H9 (cell line): ENCODE measurements around the gene FAAP100. TPM values are rescaled to one million over a fixed set of nuclear protein-coding genes. Genes with fewer than 3 reads are reported as not detected.

Source experiments
- DNase-seq: peaks from one replicate; pipeline ENCODE4 v3.0.0-alpha.2; 2017
- H2AFZ ChIP-seq: one replicate; pipeline ENCODE4 v1.6.1; 2013; ENCODE audit warnings: mild to moderate bottlenecking, low read length, control low read depth, moderate library complexity
- H2AK5ac ChIP-seq: 2 replicates; pipeline ENCODE4 v1.6.1; 2013; ENCODE audit warnings: low read length, control low read depth, mixed read lengths; ENCODE audit not compliant: insufficient read length
- H2BK120ac ChIP-seq: one replicate; pipeline ENCODE4 v1.6.1; 2013; ENCODE audit warnings: low read depth, mild to moderate bottlenecking, low read length, control low read depth, inconsistent platforms; ENCODE audit not compliant: poor library complexity, severe bottlenecking
- H2BK12ac ChIP-seq: 2 replicates; pipeline ENCODE4 v1.6.1; 2013; ENCODE audit warnings: low read length, control low read depth, mixed read lengths, low read depth; ENCODE audit not compliant: insufficient read length
- H2BK15ac ChIP-seq: 2 replicates; pipeline ENCODE4 v1.6.1; 2013; ENCODE audit warnings: low read depth, low read length, control low read depth
- H2BK20ac ChIP-seq: one replicate; pipeline ENCODE4 v1.6.1; 2013; ENCODE audit warnings: low read depth, mild to moderate bottlenecking, low read length, control low read depth, inconsistent platforms; ENCODE audit not compliant: poor library complexity, severe bottlenecking
- H2BK5ac ChIP-seq: 2 replicates; pipeline ENCODE4 v1.6.1; 2013; ENCODE audit warnings: low read length, control low read depth, mixed read lengths; ENCODE audit not compliant: insufficient read length
- H3K14ac ChIP-seq: 2 replicates; pipeline ENCODE4 v1.6.1; 2013; ENCODE audit warnings: low read length, control low read depth; ENCODE audit not compliant: insufficient read depth
- H3K18ac ChIP-seq: 2 replicates; pipeline ENCODE4 v1.6.1; 2013; ENCODE audit warnings: low read depth, mild to moderate bottlenecking, mixed read lengths, low read length, control low read depth; ENCODE audit not compliant: insufficient read length
- H3K23ac ChIP-seq: 2 replicates; pipeline ENCODE4 v1.6.1; 2013; ENCODE audit warnings: low read length, control low read depth, mixed read lengths, low read depth; ENCODE audit not compliant: insufficient read length
- H3K23me2 ChIP-seq: 2 replicates; pipeline ENCODE4 v1.6.1; 2013; ENCODE audit warnings: low read depth, mild to moderate bottlenecking, mixed read lengths, low read length, control low read depth; ENCODE audit not compliant: insufficient read length, poor library complexity, severe bottlenecking
- H3K27ac ChIP-seq: 2 replicates; pipeline ENCODE4 v1.5.1; 2013; ENCODE audit warnings: low read length, control low read depth, mixed read lengths, low read depth; ENCODE audit not compliant: insufficient read length
- H3K27me3 ChIP-seq: 2 replicates; pipeline ENCODE4 v1.6.1; 2013; ENCODE audit warnings: low read length, control low read depth, inconsistent platforms; ENCODE audit not compliant: insufficient read depth
- H3K4ac ChIP-seq: 2 replicates; pipeline ENCODE4 v1.6.1; 2013; ENCODE audit warnings: low read depth, mild to moderate bottlenecking, control low read depth, inconsistent platforms, low read length, moderate library complexity
- H3K4me1 ChIP-seq: 2 replicates; pipeline ENCODE4 v1.6.1; 2013; ENCODE audit warnings: low read length, control low read depth, inconsistent platforms; ENCODE audit not compliant: insufficient read depth
- H3K4me2 ChIP-seq: 2 replicates; pipeline ENCODE4 v1.6.1; 2013; ENCODE audit warnings: low read length, control low read depth, mixed read lengths; ENCODE audit not compliant: insufficient read length, insufficient read depth
- H3K56ac ChIP-seq: 2 replicates; pipeline ENCODE4 v1.6.1; 2013; ENCODE audit warnings: low read depth, mild to moderate bottlenecking, mixed read lengths, low read length, control low read depth; ENCODE audit not compliant: insufficient read length
- H3K79me1 ChIP-seq: 2 replicates; pipeline ENCODE4 v1.6.1; 2013; ENCODE audit warnings: low read depth, mild to moderate bottlenecking, moderate library complexity, low read length, control low read depth, inconsistent platforms; ENCODE audit not compliant: insufficient read depth, poor library complexity, severe bottlenecking
- H3K79me2 ChIP-seq: 2 replicates; pipeline ENCODE4 v1.6.1; 2013; ENCODE audit warnings: low read length, control low read depth, inconsistent platforms; ENCODE audit not compliant: insufficient read depth
- H3K9ac ChIP-seq: 2 replicates; pipeline ENCODE4 v1.6.1; 2013; ENCODE audit warnings: low read length, control low read depth, mixed read lengths; ENCODE audit not compliant: insufficient read length; ENCODE audit errors: extremely low read depth
- H3K9me3 ChIP-seq: one replicate; pipeline ENCODE4 v1.6.1; 2013; ENCODE audit warnings: low read depth, low read length, inconsistent platforms; ENCODE audit not compliant: control insufficient read depth
- H3T11ph ChIP-seq: one replicate; pipeline ENCODE4 v1.6.1; 2013; ENCODE audit warnings: mild to moderate bottlenecking, low read length, control low read depth, inconsistent platforms
- H4K20me1 ChIP-seq: one replicate; pipeline ENCODE4 v1.6.1; 2013; ENCODE audit not compliant: control insufficient read depth, insufficient read length, insufficient read depth
- H4K5ac ChIP-seq: 2 replicates; pipeline ENCODE4 v1.6.1; 2013; ENCODE audit warnings: low read depth, mild to moderate bottlenecking, mixed read lengths, low read length, control low read depth; ENCODE audit not compliant: insufficient read length
- H4K8ac ChIP-seq: replicated peaks from 2 replicates; pipeline ENCODE4 v1.6.1; 2013; ENCODE audit warnings: low read length, control low read depth, mixed read lengths, low read depth; ENCODE audit not compliant: insufficient read length
- H4K91ac ChIP-seq: 2 replicates; pipeline ENCODE4 v1.6.1; 2013; ENCODE audit warnings: low read depth, mild to moderate bottlenecking, moderate library complexity, mixed read lengths, low read length, control low read depth; ENCODE audit not compliant: insufficient read length
- H3K27ac Mint-ChIP-seq, 3 experiments: 2 replicates in 2 of 3; 3 replicates in 1 of 3; pipeline ENCODE4 v1.8.0; 2020 to 2021; ENCODE audit warnings: mixed read lengths in 3 of 3, mild to moderate bottlenecking in 1 of 3, moderate library complexity in 1 of 3
- H3K27me3 Mint-ChIP-seq: 2 replicates; pipeline ENCODE4 v1.8.0; 2021; ENCODE audit warnings: low read depth, mild to moderate bottlenecking, moderate library complexity, mixed read lengths
- H3K36me3 Mint-ChIP-seq, 3 experiments: 2 replicates in 2 of 3; 3 replicates in 1 of 3; pipeline ENCODE4 v1.8.0; 2020 to 2021; ENCODE audit warnings: low read depth in 3 of 3, mixed read lengths in 3 of 3; ENCODE audit not compliant: insufficient read depth in 1 of 3
- H3K4me1 Mint-ChIP-seq, 2 experiments: 2 replicates each; pipeline ENCODE4 v1.8.0; 2020; ENCODE audit warnings: mixed read lengths in 2 of 2
- H3K4me3 Mint-ChIP-seq, 2 experiments: 2 replicates in 1 of 2; 3 replicates in 1 of 2; pipeline ENCODE4 v1.8.0; 2020 to 2021; ENCODE audit warnings: mild to moderate bottlenecking in 2 of 2, mixed read lengths in 2 of 2, moderate library complexity in 1 of 2
- H3K9me3 Mint-ChIP-seq, 2 experiments: 2 replicates in 1 of 2; 3 replicates in 1 of 2; pipeline ENCODE4 v1.8.0; 2020; ENCODE audit warnings: mild to moderate bottlenecking in 2 of 2, mixed read lengths in 2 of 2, moderate library complexity in 1 of 2
- CTCF ChIP-seq: fragments of 200-600 bp; sonication (generic); conservative IDR thresholded peaks from 3 replicates; pipeline ENCODE4 v1.8.0; 2021; ENCODE audit warnings: antibody characterized with exemption, mild to moderate bottlenecking
- WGBS: extraction: QIAGEN DNeasy Blood & Tissue Kit; methylation state at CpG from one replicate; pipeline ENCODE4 v1.1.7; 2013; ENCODE audit warnings: missing lambda C conversion rate, low lambda C conversion rate, mixed read lengths; ENCODE audit not compliant: insufficient read length; ENCODE audit errors: extremely low coverage; 5-methylcytosine and 5-hydroxymethylcytosine counted together
- total RNA-seq: library from RNA; stranded (reverse); gene quantifications from 2 replicates; pipeline ENCODE4 v1.2.1, GENCODE V29; 2021

Gene FAAP100
- total RNA-seq, 1 experiment from 2014 or later, result 54.0 TPM

GRCh38 chr17:81575836-81576235, 23.7 kb upstream of the FAAP100 start:
- H2AFZ ChIP-seq, result no peak overlapping the region
- H4K5ac ChIP-seq, result no peak overlapping the region
- no peak overlapping the region for H4K8ac ChIP-seq
- H3K27ac Mint-ChIP-seq, result no peak overlapping the region
- H3K4ac ChIP-seq, result no peak overlapping the region
- H2BK12ac ChIP-seq, result no peak overlapping the region
- H3K56ac ChIP-seq, result no peak overlapping the region
- H3K79me1 ChIP-seq, result no peaks in the 10 kb centered on the region
- H3K9me3 Mint-ChIP-seq, result no peaks in the 10 kb centered on the region
- peaks cover 2% of the 10 kb centered on the region for H4K20me1 ChIP-seq
- DNase-seq, result no peak
- H4K91ac ChIP-seq, result no peak overlapping the region
- no peak overlapping the region for H2BK20ac ChIP-seq
- no peaks in the 10 kb centered on the region for H3K9me3 ChIP-seq
- H3K18ac ChIP-seq, result no peak overlapping the region
- no peak overlapping the region for H3K4me3 Mint-ChIP-seq
- no peak overlapping the region for H2BK5ac ChIP-seq
- H2BK15ac ChIP-seq, result no peak overlapping the region
- H3K4me1 ChIP-seq, result no peaks in the 10 kb centered on the region
- no peak overlapping the region for H3T11ph ChIP-seq
- H3K27ac ChIP-seq, result no peak overlapping the region
- no peak overlapping the region for H2AK5ac ChIP-seq
- H3K14ac ChIP-seq, result no peak overlapping the region
- no peak overlapping the region for H3K4me2 ChIP-seq
- no peak overlapping the region for H2BK120ac ChIP-seq
- no peak for TF ChIP-seq CTCF
- H3K27me3 Mint-ChIP-seq, result peaks cover 3% of the 10 kb centered on the region
- no peaks in the 10 kb centered on the region for H3K23me2 ChIP-seq
- peaks cover 31 to 81% (median 71%) of the 10 kb centered on the region in 3 experiments for H3K36me3 Mint-ChIP-seq
- H3K23ac ChIP-seq, result no peak overlapping the region
- H3K4me1 Mint-ChIP-seq, result no peaks in the 10 kb centered on the region
- no CpG with 5 or more reads among the region's 3 CpGs for WGBS
- no peaks in the 10 kb centered on the region for H3K27me3 ChIP-seq
- no peaks in the 10 kb centered on the region for H3K79me2 ChIP-seq
- no peak overlapping the region for H3K9ac ChIP-seq
